GM21515 (cell line): Measurements from ENCODE around the gene IQCE.
"Not testable (repeated sequence)": the region's sequence is repeated elsewhere in the genome, so short reads cannot be mapped to it uniquely, and the experiment has no call there.

ENCODE experiments used
- ATAC-seq: cut with Tn5 transposase; IDR thresholded peaks from one replicate; pipeline ENCODE4 v1.9.1; 2021; ENCODE audit not compliant: unreplicated experiment

Gene IQCE

DNA sequence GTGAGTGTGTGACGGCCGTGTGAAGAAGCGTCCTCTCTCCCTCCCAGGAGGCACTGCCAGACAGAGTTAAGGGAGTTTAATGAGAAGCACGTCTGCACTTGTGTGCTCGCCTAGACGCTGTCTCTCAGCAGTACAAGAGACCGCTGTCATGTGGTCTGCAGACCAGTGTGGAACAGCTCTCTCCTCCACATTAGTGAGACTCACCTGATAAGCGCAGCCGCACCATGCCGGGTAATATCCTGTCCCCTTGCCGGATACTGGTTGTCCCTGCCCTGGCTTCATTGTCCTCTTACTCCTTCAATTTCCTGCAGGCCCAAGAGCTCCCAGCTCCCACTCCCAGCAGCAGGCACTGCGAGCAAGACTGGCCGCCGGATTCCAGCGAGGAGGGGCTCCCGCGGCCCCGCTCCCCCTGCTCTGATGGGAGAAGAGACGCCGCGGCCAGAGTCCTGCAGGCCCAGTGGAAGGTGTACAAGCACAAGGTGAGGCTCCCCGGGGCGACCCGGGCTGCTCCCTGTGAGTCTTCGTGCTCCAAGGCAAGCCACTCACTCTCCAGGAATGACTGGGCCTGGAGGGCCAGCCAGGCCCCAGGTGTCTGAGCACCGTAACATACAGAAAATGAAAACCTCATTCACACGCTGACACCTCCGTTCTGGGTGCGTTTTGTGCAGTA, 39.5 kb downstream of the IQCE start:
- ATAC-seq = no peak

DNA sequence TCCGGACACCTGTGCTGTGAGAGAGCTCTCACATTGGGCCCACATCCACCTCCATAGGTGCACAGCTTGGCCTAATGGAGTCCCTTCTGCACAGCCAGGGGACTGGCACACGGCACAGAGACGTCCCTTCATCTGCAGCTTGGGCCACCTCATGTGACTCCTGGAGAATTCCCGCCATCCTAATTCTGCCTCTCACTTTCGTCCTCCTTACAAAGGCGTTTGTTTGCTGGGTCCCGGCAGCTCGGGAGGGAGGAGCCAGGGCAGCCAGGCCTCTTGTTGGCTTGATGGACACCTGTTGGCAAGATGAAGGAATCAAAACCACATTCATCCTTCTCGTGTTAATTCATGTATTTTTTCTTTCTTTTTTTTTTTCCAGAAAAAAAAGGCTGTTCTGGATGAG, 42.3 kb downstream of the IQCE start:
- ATAC-seq = no peak

DNA sequence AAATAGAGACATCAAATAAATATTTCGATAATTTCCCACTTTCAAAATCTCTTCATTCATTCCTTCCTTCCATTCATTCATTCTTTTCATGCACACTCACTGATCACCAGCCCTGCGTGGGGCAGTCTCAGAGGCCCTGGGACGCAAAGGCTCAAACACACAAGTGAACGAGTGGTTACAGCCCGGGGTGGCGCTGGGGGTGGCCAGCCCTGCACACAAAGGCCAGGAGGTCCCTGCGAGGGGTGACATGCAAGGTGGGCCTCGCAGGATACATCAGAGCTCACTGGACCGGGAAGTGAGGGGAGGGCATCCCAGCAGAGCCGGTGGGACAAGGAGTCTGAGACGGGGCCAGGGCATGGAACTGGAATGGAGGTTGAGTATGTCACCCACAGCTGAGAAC, 43.1 kb downstream of the IQCE start:
- no peak for ATAC-seq

DNA sequence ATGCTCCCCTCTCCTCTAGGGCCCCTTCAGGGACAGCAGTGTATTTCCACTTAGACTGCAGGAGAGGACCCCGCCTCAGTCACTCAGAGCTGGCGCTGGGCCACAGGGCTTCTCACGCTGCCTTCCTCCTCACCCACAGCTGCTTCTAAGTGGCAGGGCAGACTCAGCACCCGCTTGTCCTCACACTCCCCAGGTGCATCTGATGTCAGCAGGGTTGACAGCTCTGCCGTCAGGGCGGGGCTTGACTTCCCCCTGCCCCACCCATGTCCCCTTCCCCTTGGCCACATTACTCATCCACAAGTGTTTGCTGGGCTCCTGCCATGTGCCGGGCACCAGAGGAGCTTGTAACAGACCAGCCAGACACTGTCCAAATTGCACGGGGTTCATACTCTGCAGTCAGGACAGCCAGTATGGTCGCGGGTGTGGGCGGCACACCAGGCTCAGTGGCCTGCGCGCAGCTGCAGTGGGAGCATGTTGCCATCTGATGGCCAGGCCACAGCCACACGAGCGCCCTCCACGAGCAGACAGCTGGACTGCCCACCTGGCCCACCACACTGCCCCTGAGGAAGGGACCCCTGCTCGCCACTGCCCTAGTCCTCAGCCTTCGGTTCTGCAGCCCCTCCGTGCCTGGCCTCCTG, 43.7 kb downstream of the IQCE start:
- ATAC-seq = no peak

DNA sequence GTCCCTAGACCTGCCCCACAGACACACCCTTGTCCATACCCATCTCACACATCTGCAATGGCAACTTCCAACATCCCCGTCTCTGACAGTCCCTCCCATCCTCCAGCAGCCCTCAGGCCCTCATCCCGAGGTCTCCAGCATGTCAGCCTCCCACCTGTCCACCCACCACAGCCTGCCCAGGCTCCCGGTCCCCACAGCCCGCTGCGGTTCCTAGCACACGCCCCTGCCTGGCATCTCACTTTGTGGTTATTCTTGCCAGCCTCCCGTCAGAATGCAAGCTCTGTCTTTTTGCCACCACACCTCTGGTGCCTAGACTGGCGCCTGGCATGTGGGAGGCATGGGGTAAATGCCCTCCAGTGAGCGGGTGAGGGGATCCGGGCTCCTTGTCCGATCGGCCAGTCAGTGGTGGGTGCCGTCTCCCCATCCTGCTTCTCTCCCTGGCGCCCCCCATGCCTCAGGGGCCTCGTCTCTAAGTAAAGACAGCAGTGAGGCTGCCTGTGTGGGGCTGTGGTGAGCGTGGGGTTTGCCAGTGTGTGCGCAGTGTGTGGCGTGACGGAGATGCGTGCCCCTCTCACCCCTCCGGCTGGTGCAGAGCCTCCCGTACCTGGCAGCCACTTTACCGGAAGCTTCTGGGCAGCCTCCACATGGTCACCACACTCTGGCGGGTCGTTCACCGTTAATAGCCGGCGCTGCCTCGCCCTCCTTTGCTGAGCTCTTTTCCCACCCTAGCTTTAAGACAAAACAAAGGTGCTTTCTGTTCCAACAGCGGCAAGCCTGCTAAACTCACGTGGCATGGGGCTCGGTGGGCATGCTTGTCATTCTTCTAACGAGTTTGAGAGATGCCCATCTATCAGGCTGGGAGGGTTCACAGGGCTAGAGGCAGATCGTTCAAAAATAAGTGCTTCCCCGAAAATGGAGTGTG, 44.5 kb downstream of the IQCE start:
- no peak for ATAC-seq

DNA sequence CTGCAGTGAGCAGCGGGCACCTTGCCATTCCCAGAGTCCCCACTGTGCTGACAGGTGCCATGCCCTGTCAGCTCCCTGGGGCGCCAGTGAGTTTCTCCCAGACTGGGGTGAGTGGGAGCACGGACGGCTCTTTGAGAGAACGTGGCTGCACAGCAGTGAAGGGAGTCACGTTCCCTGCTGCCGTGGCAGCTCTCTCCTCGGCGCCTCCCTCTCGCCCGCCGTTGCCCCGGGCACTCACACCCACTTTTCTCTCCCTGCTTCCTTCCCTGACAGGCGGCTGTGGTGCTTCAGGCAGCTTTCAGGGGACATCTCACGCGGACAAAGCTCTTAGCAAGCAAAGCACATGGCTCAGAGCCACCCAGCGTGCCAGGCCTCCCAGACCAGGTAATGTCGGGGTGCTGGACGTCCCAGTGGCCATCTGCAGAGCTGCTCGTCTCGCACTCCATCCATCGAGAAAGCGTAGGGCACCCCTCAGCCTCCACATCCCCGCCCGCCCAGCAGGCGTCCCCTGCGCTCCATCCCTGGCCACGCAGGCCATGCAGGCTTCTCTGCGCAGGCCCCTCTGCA, 45.9 kb downstream of the IQCE start:
- ATAC-seq = no peak

DNA sequence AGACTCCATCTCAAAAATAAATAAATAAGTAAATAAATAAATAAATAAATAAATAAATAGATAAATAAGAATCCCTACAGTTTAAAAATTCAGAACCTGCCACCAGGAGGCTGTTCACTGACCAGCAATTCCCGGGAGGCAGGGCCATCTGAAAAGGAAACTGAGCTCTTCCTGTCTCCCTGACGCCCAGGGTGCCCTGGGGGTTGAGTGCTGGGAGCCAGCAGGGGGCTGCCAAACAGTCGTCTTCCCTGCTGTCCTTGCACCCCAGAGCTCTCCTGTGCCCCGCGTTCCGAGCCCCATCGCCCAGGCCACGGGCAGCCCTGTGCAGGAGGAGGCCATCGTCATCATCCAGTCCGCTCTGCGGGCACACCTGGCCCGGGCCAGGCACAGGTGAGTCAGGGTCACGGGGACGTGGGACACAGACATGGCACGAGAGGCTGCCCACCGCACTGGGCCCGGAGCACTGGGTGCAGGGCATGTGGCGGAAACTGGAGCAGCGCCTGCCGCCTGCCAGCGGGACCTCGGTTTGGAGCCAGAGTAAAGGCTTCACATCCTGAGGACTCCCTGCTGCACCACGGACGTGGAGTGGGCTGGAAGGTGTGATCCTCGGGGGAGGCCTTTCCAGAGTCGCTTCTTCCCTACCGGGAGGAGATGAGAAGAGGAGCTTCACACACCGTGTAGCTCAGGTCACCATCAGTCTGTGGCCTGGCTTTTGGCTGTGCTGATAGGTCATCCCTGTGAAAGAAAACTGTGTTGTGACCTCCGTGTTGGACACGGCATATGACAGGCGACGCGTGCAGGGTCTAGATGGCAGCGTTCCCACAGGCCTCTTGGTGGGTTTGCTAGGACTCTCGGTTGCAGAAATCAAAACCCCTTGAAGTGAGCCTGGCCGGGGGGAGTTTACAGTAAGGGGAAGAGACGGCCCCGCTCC, 47.1 kb downstream of the IQCE start:
- no peak for ATAC-seq

DNA sequence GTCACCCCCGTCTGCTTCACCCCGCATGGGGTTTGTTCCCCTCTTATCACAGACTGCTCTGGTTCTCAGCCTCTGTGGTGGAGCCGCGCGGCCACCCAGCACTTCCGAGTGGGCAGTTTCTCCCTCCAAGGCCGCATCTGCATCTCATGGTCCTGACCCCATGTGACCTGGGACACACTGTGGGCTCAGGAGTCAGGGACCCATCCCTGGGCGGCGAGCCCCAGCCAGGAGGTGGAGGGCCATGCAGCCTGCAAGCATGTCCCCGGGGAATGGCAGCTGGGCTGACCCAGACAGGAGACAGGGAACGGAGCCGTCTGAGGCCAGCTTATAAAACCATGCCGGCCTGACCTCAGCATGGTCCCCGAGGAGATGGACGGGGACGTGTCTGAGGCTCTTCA, 47.8 kb downstream of the IQCE start:
- no peak for ATAC-seq

DNA sequence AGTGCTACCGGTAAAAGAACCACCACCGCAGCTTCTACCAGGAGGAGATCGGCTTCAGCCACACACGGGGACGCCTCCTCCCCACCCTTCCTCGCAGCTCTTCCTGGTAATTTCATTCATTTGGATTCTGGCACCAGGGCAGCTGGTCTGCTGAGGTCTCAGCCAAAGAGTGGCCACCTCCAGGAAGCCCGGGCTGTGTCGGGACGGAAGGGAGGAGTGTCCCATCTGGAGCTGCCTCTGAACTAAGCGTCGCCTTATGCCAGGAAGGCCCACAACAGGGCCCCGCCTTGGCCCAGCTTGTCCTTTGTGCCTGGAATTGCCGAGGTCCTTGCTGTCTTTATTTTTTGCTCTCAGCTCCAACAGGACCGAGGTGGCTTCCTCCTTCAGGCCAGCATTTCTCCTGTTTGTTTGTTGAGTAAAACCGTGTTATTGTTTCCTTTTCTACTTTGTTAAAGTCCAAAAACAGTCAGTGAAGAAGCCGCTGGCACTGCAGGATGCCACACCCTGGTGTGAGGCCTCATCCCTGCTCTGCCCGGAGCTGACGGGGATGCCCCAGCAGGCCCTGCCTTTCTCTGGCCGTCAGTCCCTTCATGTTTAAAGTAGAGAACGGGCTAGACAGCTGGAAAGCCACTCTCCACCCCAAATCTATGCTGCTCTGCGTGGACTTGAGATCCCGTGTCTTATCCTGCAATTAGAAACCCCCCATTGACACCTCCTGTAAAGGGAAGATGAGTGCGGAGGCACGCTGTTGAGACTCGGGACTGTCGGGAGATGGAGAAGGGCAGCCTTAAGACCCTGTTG, 48.5 kb downstream of the IQCE start:
- ATAC-seq = no peak

DNA sequence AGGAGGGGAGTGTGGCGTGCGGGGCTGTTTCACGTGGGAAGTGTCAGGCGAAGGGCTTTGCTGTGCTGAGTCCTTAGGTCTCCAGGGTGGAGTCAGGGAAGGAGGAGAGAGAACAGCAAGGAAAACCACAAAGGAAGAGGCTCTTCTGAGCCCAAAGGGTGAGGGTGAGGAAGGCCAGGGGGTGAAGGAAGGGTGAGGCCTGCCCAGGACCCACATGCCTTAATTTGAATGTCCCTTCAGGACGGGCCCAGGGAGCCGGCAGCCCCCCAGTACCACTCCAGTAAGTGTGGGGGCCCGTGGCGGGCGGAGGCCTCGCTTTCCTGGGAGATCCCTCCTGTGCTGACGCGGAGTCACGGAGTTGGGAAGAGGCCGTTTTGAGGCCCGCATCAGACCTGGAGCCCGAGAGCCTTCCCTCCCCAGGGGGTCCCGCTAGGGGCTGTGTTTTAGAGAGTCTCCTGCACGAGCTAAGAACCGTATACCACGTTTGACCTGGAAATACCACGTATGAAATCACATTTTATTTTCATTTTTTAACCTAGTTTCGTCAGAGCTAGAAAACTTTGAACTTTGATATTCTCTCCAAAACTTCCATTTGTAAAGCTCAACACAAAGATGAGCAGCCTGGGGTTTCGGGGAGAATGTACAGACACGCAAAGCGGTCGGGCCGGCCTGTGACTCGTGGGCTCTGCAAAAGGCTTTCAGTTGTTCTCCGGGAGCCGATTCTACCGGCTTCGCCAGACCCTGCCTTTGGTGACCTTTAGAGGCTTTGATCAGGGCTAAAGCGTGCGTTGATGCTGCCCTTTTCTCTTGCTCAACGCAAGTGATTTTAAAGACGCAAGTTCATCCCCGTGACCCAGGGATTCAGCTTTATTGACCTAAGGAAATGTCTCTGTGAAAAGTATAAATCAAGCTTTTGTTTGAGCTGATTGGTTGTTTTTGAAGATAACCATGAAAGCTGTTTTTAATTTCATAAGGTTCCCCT, 49.4 kb downstream of the IQCE start:
- ATAC-seq = no peak

DNA sequence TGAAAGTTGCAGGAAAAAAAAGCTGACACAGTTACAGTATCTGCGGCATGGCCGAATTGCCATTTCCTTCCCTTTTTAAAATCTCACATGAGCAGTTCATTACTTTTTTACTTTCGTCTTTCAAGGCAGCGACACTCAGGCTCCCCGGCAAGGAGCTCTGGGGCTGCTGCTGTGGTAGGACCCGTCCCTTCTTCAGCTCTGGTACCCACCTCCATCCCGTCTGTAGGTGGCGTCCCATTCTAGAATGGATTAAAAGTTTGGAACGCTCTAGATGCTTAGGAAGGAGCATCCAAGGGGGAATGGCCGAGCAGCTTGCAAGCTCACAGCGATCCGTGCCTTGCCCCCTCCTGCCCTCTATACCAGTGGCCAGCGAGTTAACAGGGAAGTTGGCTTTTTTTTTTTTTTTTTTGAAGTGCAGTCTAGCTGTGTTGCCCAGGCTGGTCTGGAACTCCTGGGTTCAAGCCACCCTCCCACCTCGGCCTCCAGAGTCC, 50.2 kb downstream of the IQCE start:
- ATAC-seq = no peak

DNA sequence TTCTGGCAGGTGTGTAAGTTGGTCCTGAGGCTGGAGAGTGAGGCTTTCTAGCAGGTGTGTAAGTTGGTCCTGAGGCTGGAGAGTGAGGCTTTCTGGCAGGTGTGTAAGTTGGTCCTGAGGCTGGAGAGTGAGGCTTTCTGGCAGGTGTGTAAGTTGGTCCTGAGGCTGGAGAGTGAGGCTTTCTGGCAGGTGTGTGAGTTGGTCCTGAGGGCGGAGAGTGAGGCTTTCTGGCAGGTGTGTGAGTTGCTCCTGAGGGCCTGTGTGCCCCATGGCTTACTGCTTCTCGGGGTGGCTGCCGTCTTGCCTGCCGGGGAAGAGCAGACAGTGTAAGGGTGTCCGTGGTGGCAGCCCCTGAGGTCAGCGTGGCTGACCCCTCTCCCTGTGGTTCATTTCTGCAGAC, 50.9 kb downstream of the IQCE start:
- ATAC-seq = not testable (repeated sequence)

DNA sequence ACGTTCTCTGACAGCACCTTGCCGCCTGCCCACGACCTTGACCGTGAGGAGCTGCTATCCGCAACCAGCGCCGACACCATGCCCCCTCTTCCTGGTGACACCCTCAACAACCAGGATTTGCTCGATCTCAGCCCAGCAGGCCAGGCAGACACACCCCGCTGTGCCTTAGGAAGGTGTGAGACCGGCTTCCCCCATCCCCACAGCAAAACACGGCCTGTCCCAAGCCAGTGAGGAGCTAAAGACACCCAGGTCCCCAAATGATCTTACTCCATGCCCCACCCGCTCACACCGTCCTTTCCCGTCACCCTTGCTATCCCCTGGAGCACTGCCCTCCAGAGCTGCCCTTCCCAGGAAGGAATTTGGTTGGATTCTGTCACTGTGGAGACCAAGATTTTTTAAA, 51.7 kb downstream of the IQCE start:
- no peak for ATAC-seq

DNA sequence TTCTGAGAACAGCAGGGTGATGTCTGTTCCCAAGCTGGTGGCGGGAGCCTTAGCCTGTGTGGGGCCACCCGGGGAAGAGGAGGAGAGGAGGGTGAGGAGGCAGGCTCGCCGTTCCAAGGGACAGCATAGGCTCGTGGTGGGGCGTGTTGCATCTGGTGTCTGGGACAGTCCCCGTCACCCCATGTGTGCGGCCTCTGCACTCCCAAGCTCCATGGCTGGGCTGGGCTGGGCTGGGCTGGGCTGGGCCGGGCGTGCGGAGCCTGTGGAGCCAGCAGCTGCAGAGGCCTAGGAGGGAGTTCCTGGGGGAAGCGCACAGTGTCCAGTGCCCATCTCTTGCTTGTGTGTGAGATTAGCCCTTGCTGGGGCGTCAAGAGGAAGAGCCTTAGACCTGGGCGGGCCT, 52.1 kb downstream of the IQCE start:
- ATAC-seq = no peak

DNA sequence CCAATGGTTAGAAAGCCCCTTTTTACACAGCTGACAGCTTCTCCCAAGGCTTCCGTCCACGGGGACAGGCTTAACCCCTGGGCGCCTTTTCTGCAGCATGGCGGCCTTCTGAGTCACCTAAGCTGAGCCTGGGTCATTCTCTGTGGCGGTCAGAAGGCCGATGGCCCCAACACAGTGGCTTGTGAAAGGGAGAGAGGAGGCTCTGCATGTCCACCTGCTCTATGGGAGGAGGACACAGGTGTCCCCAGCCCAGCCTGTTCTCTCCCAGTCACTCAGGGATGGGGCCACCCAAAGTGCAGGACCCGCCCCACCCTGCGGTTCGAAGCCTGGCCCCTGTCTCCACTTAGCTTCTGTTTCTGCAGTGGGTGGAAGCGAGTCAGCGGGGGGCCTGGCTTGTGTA, 52.6 kb downstream of the IQCE start:
- ATAC-seq = no peak

DNA sequence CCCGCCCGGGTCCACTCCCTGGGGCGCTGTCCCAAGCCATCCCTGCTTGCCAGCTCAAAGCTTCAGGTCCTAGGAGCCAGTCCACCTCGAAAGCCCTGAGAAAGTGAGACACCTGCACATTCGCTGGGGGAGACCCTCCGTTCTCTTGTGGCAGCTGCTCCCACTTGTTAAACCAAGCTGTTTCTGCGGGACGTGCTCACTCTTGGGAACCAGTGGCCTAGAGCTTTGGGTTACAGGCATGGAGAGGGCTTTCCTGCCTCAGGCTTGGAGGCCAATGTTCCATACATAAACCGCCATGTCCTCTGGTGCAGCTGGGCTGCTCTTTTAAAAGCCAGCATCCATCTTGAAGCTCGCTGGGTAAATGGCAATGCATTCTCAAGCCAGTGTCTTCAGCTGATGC, 53.1 kb downstream of the IQCE start:
- ATAC-seq = no peak

DNA sequence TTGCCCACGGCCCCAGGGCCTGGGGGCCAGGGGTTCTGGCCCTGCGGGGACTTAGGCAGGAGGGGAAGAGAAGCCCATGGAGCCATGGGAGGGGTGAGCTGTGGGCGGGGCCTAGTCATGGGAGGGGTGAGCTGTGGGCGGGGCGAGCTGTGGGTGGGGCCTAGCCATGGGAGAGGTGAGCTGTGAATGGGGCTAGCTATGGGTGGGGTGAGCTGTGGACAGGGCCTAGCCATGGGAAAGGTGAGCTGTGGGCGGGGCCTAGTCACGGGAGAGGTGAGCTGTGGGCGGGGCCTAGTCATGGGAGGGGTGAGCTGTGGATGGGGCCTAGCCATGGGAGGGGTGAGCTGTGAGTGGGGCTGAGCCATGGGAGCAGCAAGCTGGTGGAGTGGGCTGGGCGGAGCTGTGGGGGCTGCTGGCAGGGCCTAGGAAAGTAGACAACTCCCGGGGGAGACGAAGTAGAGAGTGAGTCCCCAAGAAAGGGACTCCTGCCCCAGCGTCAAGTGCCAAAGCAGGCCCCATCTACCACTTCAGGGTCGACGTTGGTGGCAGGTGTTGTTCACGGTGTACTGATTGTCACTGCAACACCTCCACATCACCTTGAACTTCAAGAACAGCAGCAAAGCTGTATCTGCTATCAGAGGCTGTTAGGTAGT, 53.8 kb downstream of the IQCE start:
- no peak for ATAC-seq
